ENCODE data around the gene CCBE1.

Gene CCBE1

DNA sequence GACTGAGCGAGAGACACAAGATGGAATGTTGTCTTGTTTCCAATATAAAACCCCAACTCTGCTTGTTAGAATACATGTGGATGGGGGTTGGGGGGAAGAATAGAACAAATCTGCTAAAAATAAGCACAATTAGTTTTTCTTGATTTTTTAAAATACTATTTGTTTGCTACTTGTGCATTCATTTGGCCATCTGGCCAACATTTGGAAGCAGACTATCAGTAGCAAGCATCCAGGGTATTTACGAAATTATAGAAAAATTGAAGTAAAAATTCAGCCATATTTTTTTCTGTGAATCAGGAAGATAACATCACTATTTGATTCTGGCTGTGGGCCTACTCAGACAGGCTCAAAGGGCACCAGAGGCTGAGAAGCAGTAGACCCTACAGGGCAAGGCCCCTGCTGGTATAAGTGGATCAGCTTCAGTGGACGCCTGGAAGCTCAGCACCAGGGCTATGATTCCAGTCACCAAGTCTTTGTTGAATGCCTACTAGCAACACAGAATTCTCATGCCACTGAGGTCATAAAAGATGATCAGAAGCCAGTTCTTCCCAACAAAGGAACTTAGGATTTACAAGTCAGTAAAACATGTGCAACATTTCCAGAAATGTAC, 133.9 kb downstream of the CCBE1 start:
- CTCF ChIA-PET: no interaction called here
- POLR2A ChIA-PET: no interaction called here

DNA sequence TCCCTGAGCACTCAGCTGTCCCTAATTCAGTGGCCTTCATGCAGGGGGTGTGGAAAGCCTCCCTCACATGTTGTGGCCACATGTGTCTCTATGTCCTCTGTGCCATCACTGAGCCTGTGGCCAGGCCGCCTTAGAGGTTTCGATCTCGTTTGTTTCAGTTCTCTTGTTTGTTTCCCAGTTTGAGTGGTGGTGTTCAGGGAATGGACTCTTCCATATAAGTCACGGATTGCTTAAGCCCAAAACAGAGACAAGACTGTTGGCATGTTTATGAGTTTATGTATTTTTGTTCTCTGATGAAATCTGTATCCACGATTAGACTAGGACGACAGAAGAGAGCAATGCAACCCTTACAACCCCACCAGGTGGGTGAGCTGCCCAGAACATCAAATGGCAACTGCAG, 134.5 kb downstream of the CCBE1 start:
- TF ChIP-seq SP1 (IDR thresholded peaks at IDR 0.05): no peak
- TF ChIP-seq FOXK2 (IDR thresholded peaks at IDR 0.05): no peak
- TF ChIP-seq FOXA1 (IDR thresholded peaks at IDR 0.05): no peak
- TF ChIP-seq, protein P1, sequence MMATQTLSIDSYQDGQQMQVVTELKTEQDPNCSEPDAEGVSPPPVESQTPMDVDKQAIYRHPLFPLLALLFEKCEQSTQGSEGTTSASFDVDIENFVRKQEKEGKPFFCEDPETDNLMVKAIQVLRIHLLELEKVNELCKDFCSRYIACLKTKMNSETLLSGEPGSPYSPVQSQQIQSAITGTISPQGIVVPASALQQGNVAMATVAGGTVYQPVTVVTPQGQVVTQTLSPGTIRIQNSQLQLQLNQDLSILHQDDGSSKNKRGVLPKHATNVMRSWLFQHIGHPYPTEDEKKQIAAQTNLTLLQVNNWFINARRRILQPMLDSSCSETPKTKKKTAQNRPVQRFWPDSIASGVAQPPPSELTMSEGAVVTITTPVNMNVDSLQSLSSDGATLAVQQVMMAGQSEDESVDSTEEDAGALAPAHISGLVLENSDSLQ (IDR thresholded peaks at IDR 0.05): no peak
- no peak for TF ChIP-seq L3MBTL2 (conservative IDR thresholded peaks at IDR 0.05)
- TF ChIP-seq NFRKB (IDR thresholded peaks at IDR 0.05): no peak
- no peak for TF ChIP-seq ZNF384 (IDR thresholded peaks at IDR 0.05)
- TF ChIP-seq ELF4 (IDR thresholded peaks at IDR 0.05): no peak
- TF ChIP-seq FOXM1 (IDR thresholded peaks at IDR 0.05; ENCODE audit: borderline replicate concordance): no peak
- no peak for TF ChIP-seq TARDBP (IDR thresholded peaks at IDR 0.05)
- no peak for TF ChIP-seq LEF1 (IDR thresholded peaks at IDR 0.05; ENCODE audit: borderline replicate concordance)
- no peak for TF ChIP-seq ARNT (IDR thresholded peaks at IDR 0.05)
- TF ChIP-seq CTBP1 (IDR thresholded peaks at IDR 0.05; ENCODE audit: borderline replicate concordance): no peak
- TF ChIP-seq SUZ12 (IDR thresholded peaks at IDR 0.05): no peak
- no peak for TF ChIP-seq BHLHE40 (IDR thresholded peaks at IDR 0.05; ENCODE audit: borderline replicate concordance)
- no peak for TF ChIP-seq HDGF (IDR thresholded peaks at IDR 0.05; ENCODE audit: borderline replicate concordance)
- CTCF ChIA-PET: no interaction called here
- POLR2A ChIA-PET: no interaction called here

More for the DNA sequence above, 133.9 kb downstream of the CCBE1 start:
- TF ChIP-seq, protein P1 (IDR thresholded peaks at IDR 0.05): no peak
- no peak for TF ChIP-seq FOXM1 (IDR thresholded peaks at IDR 0.05; ENCODE audit: borderline replicate concordance)
- no peak for TF ChIP-seq ELF4 (IDR thresholded peaks at IDR 0.05)
- TF ChIP-seq CTBP1 (IDR thresholded peaks at IDR 0.05; ENCODE audit: borderline replicate concordance): no peak
- no peak for TF ChIP-seq SP1 (IDR thresholded peaks at IDR 0.05)
- TF ChIP-seq HDGF (IDR thresholded peaks at IDR 0.05; ENCODE audit: borderline replicate concordance): no peak
- TF ChIP-seq ZNF384 (IDR thresholded peaks at IDR 0.05): no peak
- TF ChIP-seq LEF1 (IDR thresholded peaks at IDR 0.05; ENCODE audit: borderline replicate concordance): no peak
- no peak for TF ChIP-seq SUZ12 (IDR thresholded peaks at IDR 0.05)
- no peak for TF ChIP-seq BHLHE40 (IDR thresholded peaks at IDR 0.05; ENCODE audit: borderline replicate concordance)
- no peak for TF ChIP-seq FOXK2 (IDR thresholded peaks at IDR 0.05)
- TF ChIP-seq NFRKB (IDR thresholded peaks at IDR 0.05): no peak
- no peak for TF ChIP-seq ARNT (IDR thresholded peaks at IDR 0.05)
- no peak for TF ChIP-seq L3MBTL2 (conservative IDR thresholded peaks at IDR 0.05)
- no peak for TF ChIP-seq TARDBP (IDR thresholded peaks at IDR 0.05)
- TF ChIP-seq FOXA1 (IDR thresholded peaks at IDR 0.05): no peak
- no peak for DNase-seq (ENCODE audit: extremely low spot score)

DNA sequence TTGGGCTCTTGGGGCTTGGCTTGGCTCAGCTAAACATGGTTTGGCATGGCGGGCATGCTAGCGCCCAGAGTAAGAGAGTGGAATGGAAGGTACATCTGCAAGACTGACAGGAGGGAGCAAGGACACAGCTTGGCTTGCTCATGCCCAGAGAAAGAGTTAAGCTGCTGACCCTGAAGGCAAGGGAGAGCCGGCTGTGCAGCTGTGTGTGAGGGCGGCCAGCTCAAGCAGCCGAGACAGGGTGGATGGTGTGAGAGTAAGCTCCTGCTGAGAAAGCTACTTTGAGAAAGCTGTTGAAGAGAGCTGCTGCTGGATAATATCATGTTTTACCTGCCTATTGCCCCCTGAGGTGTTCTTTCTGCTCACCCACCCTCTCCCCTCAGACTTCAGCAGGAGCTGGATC, 135.6 kb downstream of the CCBE1 start:
- DNase-seq (ENCODE audit: extremely low spot score): no peak
- POLR2A ChIA-PET: no interaction called here
- CTCF ChIA-PET: interaction anchor here (0.7 kb wide), 1 partner anchor 15 kb away, joined by 3 read pairs; no protein-coding TSS in a partner anchor
- TF ChIP-seq HDGF (IDR thresholded peaks at IDR 0.05; ENCODE audit: borderline replicate concordance) (no peak), ELF4 (IDR thresholded peaks at IDR 0.05) (no peak), CTBP1 (IDR thresholded peaks at IDR 0.05; ENCODE audit: borderline replicate concordance) (no peak), ZNF384 (IDR thresholded peaks at IDR 0.05) (no peak), SUZ12 (IDR thresholded peaks at IDR 0.05) (no peak), ARNT (IDR thresholded peaks at IDR 0.05) (no peak), L3MBTL2 (conservative IDR thresholded peaks at IDR 0.05) (no peak), SP1 (IDR thresholded peaks at IDR 0.05) (no peak), NFRKB (IDR thresholded peaks at IDR 0.05) (no peak), LEF1 (IDR thresholded peaks at IDR 0.05; ENCODE audit: borderline replicate concordance) (no peak), FOXA1 (IDR thresholded peaks at IDR 0.05) (no peak), FOXM1 (IDR thresholded peaks at IDR 0.05; ENCODE audit: borderline replicate concordance) (no peak), FOXK2 (IDR thresholded peaks at IDR 0.05) (no peak)
- TF ChIP-seq, protein P1 (IDR thresholded peaks at IDR 0.05): no peak

More for the DNA sequence above, 134.5 kb downstream of the CCBE1 start:
- DNase-seq (ENCODE audit: extremely low spot score): no peak

DNA sequence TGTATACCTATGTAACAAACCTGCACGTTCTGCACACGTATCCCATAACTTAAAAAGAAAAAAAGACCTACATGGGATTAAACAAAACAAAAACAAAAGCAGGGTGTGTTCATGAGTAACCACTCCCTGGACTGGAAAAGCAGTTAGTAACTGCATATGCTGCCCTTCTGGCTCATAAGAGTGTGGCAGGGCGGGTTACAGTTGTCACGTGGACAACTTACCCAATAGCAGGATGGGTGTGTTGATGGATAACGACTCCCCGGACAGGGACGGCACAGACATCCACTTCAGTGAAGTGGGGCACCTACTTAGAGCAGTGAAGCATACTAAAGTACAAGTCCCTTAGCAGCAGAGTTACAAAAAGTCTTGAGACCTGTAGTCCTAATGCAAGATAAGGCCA, 136.7 kb downstream of the CCBE1 start:
- DNase-seq (ENCODE audit: extremely low spot score): no peak
- TF ChIP-seq CTBP1 (IDR thresholded peaks at IDR 0.05; ENCODE audit: borderline replicate concordance): no peak
- TF ChIP-seq, protein P1 (IDR thresholded peaks at IDR 0.05): no peak
- no peak for TF ChIP-seq SP1 (IDR thresholded peaks at IDR 0.05)
- TF ChIP-seq BHLHE40 (IDR thresholded peaks at IDR 0.05; ENCODE audit: borderline replicate concordance): no peak
- TF ChIP-seq FOXA1 (IDR thresholded peaks at IDR 0.05): no peak
- TF ChIP-seq FOXM1 (IDR thresholded peaks at IDR 0.05; ENCODE audit: borderline replicate concordance): no peak
- no peak for TF ChIP-seq ARNT (IDR thresholded peaks at IDR 0.05)
- no peak for TF ChIP-seq ELF4 (IDR thresholded peaks at IDR 0.05)
- no peak for TF ChIP-seq ZNF384 (IDR thresholded peaks at IDR 0.05)
- no peak for TF ChIP-seq FOXK2 (IDR thresholded peaks at IDR 0.05)
- TF ChIP-seq NFRKB (IDR thresholded peaks at IDR 0.05): no peak
- no peak for TF ChIP-seq LEF1 (IDR thresholded peaks at IDR 0.05; ENCODE audit: borderline replicate concordance)
- TF ChIP-seq SUZ12 (IDR thresholded peaks at IDR 0.05): no peak
- TF ChIP-seq HDGF (IDR thresholded peaks at IDR 0.05; ENCODE audit: borderline replicate concordance): no peak
- TF ChIP-seq L3MBTL2 (conservative IDR thresholded peaks at IDR 0.05): no peak
- TF ChIP-seq TARDBP (IDR thresholded peaks at IDR 0.05): no peak
- POLR2A ChIA-PET: no interaction called here
- CTCF ChIA-PET: no interaction called here

DNA sequence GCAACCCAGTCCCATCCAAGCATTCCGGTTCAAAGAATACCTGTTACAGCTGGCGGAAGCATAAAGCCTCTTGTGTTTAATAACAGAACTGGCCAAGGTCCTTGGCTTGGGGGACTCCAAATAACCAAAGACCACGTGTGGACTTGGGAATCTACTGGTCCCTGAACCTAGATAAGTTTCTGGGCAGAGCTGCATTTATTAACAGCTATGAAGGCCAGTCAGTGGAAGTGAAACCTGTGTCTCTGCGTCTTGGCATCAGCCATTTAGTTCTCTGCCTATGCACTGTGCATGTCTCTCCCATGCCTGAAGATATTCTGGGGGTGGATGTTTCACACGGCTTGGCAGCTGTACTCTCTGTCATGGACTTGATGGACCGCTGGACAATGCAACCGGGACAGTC, 137.7 kb downstream of the CCBE1 start:
- ChIA-PET CTCF (no interaction called here), POLR2A (no interaction called here)
- DNase-seq (ENCODE audit: extremely low spot score): no peak

More for the DNA sequence above, 137.7 kb downstream of the CCBE1 start:
- TF ChIP-seq ELF4 (IDR thresholded peaks at IDR 0.05): no peak
- TF ChIP-seq ARNT (IDR thresholded peaks at IDR 0.05): no peak
- no peak for TF ChIP-seq BHLHE40 (IDR thresholded peaks at IDR 0.05; ENCODE audit: borderline replicate concordance)
- no peak for TF ChIP-seq CTBP1 (IDR thresholded peaks at IDR 0.05; ENCODE audit: borderline replicate concordance)
- TF ChIP-seq SP1 (IDR thresholded peaks at IDR 0.05): no peak
- no peak for TF ChIP-seq L3MBTL2 (conservative IDR thresholded peaks at IDR 0.05)
- TF ChIP-seq ZNF384 (IDR thresholded peaks at IDR 0.05): no peak

All from HEK293T (cell line).